ENCODE results near the gene NEK8.
A peak's percentile ranks its signal among the peaks of the same experiment; 100 is the strongest.

The NEK8 gene

DNA sequence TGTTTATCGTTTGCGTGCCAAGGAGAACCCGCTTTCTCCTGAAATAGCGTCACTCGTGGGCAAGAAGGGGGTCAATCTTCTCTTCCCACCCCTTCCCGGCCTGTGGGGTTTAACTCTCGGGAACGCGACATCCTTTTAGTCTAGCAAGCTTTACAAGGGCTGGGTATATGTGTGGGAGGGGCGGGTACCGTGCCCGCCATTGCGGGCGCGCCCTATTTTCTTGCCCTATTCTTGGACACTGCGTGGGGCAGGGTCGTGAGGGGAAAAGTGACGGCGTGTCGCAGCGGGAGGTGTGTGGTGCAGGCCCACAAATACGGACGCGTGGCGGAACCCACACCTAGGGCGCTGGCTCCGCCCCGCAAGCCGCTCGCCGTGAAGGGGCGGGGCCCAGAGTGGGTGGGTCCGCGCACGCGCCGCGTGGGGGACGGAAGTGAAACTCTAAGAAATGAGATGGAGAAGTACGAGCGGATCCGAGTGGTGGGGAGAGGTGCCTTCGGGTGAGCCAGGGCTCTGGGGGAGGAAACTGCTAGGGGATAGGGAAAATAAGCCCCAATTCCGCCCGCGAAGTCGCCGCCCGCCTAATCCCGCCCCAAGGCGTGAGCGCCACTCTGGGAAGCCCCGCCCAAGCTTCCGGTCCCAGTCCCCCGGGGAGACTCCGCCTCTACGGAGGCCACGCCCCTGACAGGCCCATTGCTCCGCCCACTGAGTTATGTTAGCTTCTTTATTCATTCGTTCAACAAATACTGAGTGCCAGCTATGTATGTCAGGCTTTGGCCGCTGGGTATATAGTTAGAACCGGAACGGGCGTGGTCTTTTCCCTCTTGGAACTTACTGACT, at the start of gene NEK8:
Gene NEK8 (plus strand): TSS at position 425 of the 837 bp plus-strand sequence. CDS start 26 bp downstream, at position 451.
- peak; percentile 94 to 99 for DNase-seq

GRCh38 chr17:28682655-28683054, 45.9 kb upstream of the NEK8 start:
- no peak for DNase-seq

DNA sequence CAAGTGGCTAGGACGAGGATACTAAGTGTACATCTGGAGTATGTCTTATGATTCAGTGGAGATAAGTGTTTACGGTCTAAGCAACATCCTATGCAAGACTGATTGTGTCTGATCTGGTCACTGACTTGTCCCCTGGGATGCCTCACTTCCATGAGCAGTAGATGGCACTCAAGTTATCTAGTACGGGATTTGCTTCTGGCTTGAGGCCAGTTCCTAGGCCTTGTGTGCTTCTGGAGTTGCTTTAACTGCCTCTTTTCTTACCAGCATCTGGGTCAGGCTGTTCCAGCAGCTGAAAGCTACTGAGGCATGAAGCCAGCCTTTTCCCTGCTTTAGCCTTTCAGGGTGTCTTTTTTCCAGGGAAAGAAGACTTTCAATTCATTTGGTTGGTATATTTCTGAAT, 43.6 kb upstream of the NEK8 start:
- DNase-seq, result peak; percentile 67 to 73

DNA sequence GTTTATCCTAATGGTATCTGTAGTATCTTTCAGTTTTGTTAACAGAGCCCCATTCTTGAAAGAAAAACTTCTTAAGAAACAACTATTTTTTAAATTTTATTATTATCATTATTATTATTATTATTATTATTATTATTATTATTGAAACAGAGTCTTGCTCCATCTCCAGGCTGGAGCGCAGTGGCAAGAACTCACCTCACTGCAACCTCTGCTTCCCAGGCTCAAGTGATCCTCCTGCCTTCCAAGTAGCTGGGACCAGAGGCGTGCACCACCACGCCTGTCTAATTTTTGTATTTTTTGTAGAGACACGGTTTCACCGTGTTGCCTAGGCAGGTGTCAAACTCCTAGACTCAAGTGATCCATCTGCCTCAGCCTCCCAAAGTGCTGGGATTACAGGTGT, 43.2 kb upstream of the NEK8 start:
- no peak for DNase-seq

DNA sequence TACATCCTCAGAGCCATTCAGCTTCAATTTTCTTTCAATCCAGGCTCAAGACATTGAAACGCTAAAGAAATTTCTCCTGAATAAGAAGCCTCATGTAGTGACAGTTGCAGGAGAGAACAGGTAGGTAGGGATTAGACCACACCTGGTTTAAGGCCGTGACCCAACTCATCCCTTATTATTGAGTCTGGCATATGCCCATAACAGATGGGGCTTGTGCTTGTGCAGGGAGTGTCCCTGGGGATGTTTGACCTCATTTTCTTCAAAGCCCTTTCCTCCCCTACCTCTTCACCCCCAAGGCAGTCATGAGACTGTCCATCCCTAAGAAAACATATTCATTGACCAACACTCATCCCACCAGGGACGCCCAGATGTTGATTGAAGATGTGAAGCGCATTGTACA, 42.3 kb upstream of the NEK8 start:
- no peak for DNase-seq

DNA sequence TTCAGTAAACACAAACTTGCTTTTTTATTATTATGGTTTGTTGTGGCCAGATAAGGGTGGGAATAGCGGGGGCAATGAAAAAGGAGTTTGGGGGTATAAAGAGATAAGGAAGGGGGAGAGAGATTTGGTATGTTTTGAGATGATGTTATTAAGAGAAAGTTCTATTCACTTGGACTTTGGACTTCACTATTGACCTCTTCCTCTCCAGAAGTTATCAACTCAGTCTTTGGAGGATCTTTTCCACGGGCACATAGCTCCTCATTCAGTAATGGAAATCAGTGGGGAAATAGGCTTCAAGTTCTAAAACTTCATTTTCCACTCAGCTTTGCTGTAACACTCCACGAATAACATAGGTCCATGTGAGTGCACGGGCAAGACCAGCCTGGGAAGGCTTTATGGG, 40.1 kb upstream of the NEK8 start:
- no peak for DNase-seq

DNA sequence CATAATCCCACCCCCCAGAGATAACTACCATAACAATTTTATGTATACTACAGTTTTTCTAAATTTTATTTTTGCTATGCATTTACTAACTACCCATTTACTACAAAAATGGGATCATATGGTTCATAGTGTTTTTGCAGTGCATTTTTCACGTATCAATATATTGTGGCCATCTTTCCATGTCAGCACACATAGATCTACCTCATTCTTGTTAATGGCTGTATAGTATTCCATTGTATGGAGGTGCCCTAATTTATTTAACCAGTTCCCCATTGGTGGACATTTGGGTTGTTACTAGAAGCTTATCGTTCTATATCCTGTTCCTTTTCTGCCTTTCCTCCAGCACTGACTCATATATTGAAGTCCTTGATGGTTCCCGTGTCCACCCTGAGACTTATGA, 39.6 kb upstream of the NEK8 start:
- no peak for DNase-seq

- no peak for DNase-seq
These were observed 34.7 kb upstream of the NEK8 start for GRCh38 chr17:28693869-28694268.

GRCh38 chr17:28698253-28698941, 30.2 kb upstream of the NEK8 start:
- peak; percentile 98 for DNase-seq

GRCh38 chr17:28700278-28700677, 28.3 kb upstream of the NEK8 start:
- DNase-seq, result no peak

DNA sequence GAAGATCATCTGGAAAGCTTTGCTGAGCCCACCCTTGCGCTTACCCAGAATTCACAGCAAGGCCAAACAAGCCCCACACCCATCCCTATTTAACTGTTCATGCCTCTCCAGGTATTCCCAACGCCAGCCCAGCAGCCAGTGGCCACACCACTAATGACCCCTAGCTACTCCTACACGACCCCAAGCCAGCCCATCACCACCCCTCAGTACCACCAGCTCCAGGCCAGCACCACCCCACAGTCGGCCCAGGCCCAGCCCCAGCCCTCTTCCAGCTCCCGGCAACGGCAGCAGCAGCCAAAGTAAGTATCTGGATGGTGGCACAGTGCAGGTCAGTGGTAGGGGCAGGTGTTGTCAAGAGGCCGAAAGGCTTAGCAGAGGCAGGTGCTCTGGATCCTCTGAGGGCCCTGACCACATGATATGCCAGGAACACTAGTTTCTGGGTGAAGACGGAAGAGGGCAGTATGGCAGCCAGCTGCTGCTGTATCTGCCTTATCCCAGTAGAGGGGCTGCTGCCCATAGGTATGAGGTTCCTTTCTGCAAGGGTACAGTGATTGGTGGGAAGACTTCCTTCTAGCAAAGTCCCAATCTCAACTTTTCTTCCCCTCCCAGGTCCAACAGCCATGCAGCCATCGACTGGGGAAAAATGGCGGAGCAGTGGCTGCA, 27.6 kb upstream of the NEK8 start:
- no peak for DNase-seq

DNA sequence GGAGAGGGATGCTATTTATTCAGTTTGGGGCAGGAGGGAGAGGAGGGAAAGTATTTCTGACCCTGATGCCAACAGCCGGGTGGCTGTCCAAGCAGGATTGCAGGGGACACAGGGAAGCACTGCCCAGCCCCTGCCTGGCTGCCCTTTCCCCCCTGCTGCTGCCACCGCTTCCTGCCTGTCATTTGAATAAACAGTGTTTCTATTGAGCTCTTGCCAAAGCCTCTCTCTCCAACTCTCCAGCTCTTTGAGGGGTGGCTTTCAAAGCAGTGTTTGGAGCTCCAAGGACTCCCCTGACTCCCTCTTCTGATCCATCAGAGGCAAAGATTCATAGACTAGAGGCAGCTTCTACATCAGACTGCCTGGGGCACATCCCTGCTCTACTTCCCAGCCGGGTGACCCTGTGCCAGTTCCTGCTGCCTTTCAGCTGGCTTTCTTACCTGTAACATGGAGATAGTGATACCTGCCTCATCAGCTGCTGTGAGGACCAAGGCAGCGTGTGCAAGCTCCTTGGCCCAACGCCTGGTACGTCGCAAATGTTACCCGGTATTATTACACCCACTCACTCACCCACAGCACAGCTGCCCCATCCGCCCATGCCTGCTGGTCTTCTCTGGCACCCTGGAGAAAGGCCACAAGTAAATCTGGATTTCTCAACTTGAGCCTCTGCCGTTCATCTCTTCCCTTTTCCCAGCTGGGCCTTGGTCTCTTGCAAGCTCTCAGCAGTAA, 26.4 kb upstream of the NEK8 start:
- DNase-seq, result no peak

DNA sequence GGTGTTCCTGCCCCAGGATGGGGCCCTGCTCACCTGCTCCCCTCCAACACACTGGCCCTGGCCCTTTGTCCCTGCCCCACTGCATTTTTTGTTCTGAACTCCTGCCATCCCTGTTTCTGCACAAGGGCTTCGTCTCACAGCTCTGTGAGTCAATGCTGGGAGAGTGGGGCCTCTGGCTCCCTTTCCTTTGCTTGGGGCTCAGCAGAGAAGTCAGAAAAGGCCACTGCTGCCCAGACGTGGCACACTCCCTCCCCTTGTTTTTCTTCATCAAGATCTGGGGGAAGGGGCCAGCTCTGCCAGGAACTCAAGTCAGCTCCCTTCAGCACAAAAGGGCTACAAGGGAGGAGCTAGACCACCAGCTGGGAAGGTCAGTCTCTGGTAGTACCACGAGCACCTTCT, 25.8 kb upstream of the NEK8 start:
- DNase-seq, result no peak

DNA sequence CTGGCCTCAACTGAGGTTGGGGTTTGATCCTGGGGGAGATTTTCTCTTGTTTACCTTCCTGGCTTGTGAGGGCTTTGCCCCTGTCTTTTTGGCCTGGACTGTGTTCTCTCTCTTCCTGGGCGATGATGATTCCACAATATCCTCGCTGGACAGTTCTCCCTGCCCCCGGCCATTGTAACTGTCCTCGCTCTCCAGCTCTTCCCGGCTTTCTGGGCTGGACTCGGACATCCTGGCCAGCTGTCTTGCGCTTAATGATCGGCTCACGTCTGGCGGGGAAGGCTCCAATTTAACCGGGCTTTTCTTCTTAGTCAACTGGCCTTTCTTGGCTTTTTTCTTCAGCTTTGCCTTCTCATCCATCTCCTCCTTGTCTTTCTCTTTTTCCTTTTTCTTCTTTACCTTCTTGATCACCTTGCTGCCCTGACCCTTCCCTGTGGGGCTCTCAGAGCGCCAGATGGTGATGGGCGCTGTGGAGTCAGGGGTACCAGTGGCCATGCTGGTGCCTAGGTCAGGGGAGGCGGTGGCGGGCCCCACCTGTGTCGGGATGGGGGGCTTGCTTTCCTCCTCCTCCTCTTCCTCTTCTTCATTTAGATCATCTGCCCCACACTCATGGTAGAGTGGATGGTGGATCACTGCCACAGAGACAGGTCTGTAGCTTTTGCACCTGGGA, 24.9 kb upstream of the NEK8 start:
- DNase-seq, result no peak

GRCh38 chr17:28704219-28704858, 24.2 kb upstream of the NEK8 start:
- no peak for DNase-seq

DNA sequence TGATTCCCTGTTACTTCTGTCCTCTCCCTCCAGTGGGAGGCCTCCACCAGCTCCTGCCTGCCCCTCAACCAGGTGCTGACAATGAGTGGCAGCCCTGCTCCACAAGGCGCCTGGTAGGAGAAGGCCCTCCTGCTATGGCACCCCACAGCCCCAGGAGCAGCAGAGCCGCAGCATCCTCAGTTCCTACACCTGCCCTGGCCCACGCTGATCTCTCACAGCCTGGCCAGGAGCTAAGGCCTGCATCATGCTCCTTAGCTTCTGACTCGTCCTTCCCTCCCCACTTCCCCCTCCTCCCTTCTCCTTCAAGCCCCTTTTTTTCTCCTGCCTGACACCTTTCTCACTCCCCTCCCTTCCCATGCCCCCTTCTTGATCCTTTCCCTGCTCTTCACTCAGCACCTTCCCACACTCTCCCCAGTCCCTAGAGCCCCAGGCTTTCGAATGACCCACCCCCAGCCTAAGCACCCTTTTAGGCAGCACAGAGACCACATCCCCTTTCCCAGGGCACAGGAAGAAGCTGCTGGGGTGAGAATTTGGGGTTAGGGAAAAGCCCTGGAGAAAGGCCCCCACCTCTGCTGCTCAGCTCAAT, 23.4 kb upstream of the NEK8 start:
- DNase-seq, result no peak

DNA sequence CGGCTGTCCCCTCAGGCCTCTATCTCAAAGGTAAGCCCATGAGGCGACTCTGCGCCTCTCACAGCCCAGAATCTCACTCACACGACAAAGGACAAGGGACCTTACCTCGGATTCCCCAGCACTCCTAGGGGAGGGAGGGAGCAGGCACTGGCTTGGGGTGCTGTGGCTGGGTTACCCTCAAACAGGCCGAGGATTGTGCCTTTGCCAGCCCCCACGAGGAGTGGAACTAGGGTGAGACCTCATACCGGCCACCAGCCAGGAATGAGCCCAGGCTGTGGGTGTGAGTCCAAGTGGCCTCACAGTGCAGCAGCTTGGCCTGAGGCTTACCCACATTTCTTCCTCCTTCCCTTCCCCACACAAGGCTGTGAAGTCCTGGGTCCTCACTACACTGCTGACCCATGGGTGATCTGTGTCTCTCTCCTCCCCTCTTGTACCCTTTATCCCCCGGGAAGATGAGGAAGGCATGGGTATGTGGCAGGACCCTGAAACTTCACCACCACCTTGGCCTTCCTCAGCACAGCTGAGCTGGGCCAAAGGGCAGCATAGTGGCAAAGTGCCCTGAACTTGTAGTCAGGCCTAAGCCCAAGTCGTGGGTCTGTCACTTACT, 22.8 kb upstream of the NEK8 start:
- DNase-seq, result no peak

DNA sequence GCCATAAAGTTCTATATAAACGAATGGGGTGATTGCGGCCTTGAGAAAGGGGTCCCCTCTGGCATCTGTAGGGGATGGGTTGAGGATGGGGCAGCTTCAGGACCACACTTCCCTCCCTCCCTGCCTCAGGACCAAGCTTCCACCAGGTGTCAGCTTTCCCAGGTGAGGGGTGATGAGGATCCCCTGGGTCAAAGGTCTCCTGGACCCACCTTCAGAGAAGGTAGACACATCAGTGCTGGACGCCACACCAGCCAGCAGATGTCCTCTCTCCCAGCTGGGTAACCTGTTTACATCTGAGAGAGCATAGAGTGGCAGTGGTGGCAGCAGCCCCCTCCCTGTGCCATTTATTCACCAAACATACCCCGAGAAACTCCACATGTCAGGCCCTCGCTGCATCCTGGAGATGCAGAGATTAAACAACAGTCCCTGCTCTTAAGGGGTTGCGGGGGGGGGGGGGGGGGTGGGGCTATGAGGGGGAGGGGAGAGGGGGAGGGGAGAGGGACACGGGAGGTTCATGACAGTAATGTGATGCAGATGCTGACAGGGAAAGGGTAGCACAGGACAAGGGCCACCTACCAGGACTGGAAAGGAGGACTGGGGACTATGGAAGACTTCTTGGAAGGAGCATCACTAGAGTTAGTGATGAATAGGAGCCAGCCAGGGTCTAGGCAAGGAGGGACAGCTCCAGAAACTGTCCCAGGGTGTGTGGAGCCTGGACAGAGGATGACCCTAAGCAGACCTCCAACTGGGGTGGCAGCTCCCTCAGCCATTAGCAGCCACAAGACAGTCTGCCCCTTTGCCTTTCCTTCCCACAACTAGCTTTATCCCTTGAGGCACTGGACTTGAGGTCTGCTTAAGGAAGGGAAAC, 21.9 kb upstream of the NEK8 start:
- DNase-seq, result no peak

GRCh38 chr17:28707339-28707720, 21.3 kb upstream of the NEK8 start:
- no peak for DNase-seq
